Thyroid gland (tissue), 4 donors: ENCODE data around the gene RYR2. TPM values are rescaled to one million over a fixed set of nuclear protein-coding genes. Genes with fewer than 3 reads are reported as not detected.

Experiments
- DNase-seq, 2 donors: peaks; one replicate each; pipeline ENCODE4 v3.0.0-alpha.2; 2019
- H3K27ac ChIP-seq, 3 donors: fragments of 200-600 bp; sonication (generic); 1 replicate in 2 of 3; 2 replicates in 1 of 3; pipeline ENCODE4 v1.5.1; 2016 to 2019; ENCODE audit warnings: mild to moderate bottlenecking in 1 of 3, moderate library complexity in 1 of 3
- H3K27me3 ChIP-seq: fragments of 200-600 bp; sonication (generic); one replicate; pipeline ENCODE4 v1.5.1; 2019
- H3K36me3 ChIP-seq, 2 donors: fragments of 200-600 bp; sonication (generic); one replicate each; pipeline ENCODE4 v1.5.1; 2016 to 2019
- H3K4me1 ChIP-seq, 2 donors: fragments of 200-600 bp; sonication (generic); one replicate each; pipeline ENCODE4 v1.5.1; 2017 to 2019
- H3K4me3 ChIP-seq, 3 donors: fragments of 200-600 bp; sonication (generic); replicated peaks in 1 of 3; 1 replicate in 2 of 3; 2 replicates in 1 of 3; pipeline ENCODE4 v1.5.1; 2016; ENCODE audit warnings: mild to moderate bottlenecking in 1 of 3
- H3K9me3 ChIP-seq: fragments of 200-600 bp; sonication (generic); one replicate; pipeline ENCODE4 v1.5.1; 2017
- CTCF ChIP-seq, 6 experiments: fragments of 200-600 bp in 3 of 6; fragments of 450-650 bp in 3 of 6; sonication (generic) in 3 of 6; IDR thresholded peaks; one replicate each; pipeline ENCODE4 v1.5.1; 2016 to 2019; ENCODE audit warnings: antibody characterized with exemption in 6 of 6, mild to moderate bottlenecking in 2 of 6, inconsistent platforms in 1 of 6, moderate library complexity in 1 of 6
- POLR2A ChIP-seq, 2 donors: fragments of 450-650 bp; IDR thresholded peaks; one replicate each; pipeline ENCODE4 v1.6.1; 2017; ENCODE audit warnings: antibody characterized with exemption in 2 of 2, mild to moderate bottlenecking in 2 of 2, moderate library complexity in 1 of 2
- WGBS, 2 donors: methylation state at CpG; one replicate each; pipeline ENCODE4 v1.1.5; 2017; 5-methylcytosine and 5-hydroxymethylcytosine counted together
- intact Hi-C: fragments of 100-400 bp; cut with DNase I; formaldehyde crosslinking; loops from one replicate; pipeline ENCODE4 v1.15.1; 2023
- total RNA-seq, 4 donors: library from RNA; depleted of rRNA; stranded (reverse); fragments of >200 nt; gene quantifications; one replicate each; pipeline ENCODE4 v1.2.3, GENCODE V29; 2016

Gene RYR2
- total RNA-seq: 10 to 100 TPM in 3 of 4 donors, 1 to 10 TPM in 1; 6.6 to 31.8 (median 28.2) TPM

GRCh38 chr1:237041795-237042525 is at the start of gene RYR2:
Gene RYR2 (plus strand): TSS chr1:237042184. CDS start chr1:237042522, 338 bp downstream.
- Histone ChIP-seq H3K4me1 (peaks cover 25% of the 10 kb centered on the region in 2 donors), H3K9me3 (no peaks in the 10 kb centered on the region), H3K36me3 (no peaks in the 10 kb centered on the region), H3K27me3 (no peaks in the 10 kb centered on the region), H3K27ac (peak within 1 kb of the TSS; percentile 45 to 72 (median 64)), H3K4me3 (peak within 1 kb of the TSS; percentile 14 to 76 (median 40))
- TF ChIP-seq CTCF (IDR thresholded peaks at IDR 0.05) (peak; percentile 41 to 84 (median 58)), POLR2A (IDR thresholded peaks at IDR 0.05) (peak in 1 of 2 donors; percentile 75)
- 3 to 6% methylated on average over 12 to 25 of the region's 87 CpGs for WGBS, 2 donors
- DNase-seq: peak; percentile 74 to 82
- intact Hi-C loops: loop anchor here (10.0 kb wide), 1 partner anchor 193 kb away; no protein-coding TSS in a partner anchor

GRCh38 chr1:236992449-236992848 is 49.5 kb upstream of the RYR2 start:
- H3K4me3 ChIP-seq: no peak overlapping the region
- intact Hi-C loops: no loop called here
- H3K4me1 ChIP-seq: peaks cover 3 to 4% of the 10 kb centered on the region in 2 donors
- DNase-seq: no peak
- H3K27me3 ChIP-seq: no peaks in the 10 kb centered on the region
- H3K36me3 ChIP-seq: no peaks in the 10 kb centered on the region
- TF ChIP-seq CTCF (IDR thresholded peaks at IDR 0.05): no peak
- no peak for TF ChIP-seq POLR2A (IDR thresholded peaks at IDR 0.05)
- WGBS, 2 donors: 79 to 89% methylated on average over 8 of the region's 8 CpGs
- no peak overlapping the region for H3K27ac ChIP-seq
- H3K9me3 ChIP-seq: no peaks in the 10 kb centered on the region

- Histone ChIP-seq H3K36me3 (no peaks in the 10 kb centered on the region), H3K9me3 (no peaks in the 10 kb centered on the region), H3K4me3 (no peak overlapping the region), H3K4me1 (peaks cover 6 to 13% of the 10 kb centered on the region in 2 donors), H3K27ac (no peak overlapping the region), H3K27me3 (no peaks in the 10 kb centered on the region)
- intact Hi-C loops: no loop called here
- 93 to 100% methylated on average over 1 of the region's 1 CpG for WGBS, 2 donors
- DNase-seq: no peak
- TF ChIP-seq CTCF (IDR thresholded peaks at IDR 0.05): no peak
Measured at GRCh38 chr1:236994450-236994849, 47.5 kb upstream of the RYR2 start.

GRCh38 chr1:236997361-236997760 is 44.6 kb upstream of the RYR2 start:
- H3K27ac ChIP-seq: peak overlapping the region; percentile 74 to 90 (median 82)
- intact Hi-C loops: no loop called here
- no peaks in the 10 kb centered on the region for H3K27me3 ChIP-seq
- peaks cover 6 to 13% of the 10 kb centered on the region in 2 donors for H3K4me1 ChIP-seq
- H3K36me3 ChIP-seq: no peaks in the 10 kb centered on the region
- WGBS, 2 donors: 83 to 89% methylated on average over 11 of the region's 11 CpGs
- no peaks in the 10 kb centered on the region for H3K9me3 ChIP-seq
- TF ChIP-seq POLR2A (IDR thresholded peaks at IDR 0.05) (no peak), CTCF (IDR thresholded peaks at IDR 0.05) (no peak)
- no peak overlapping the region for H3K4me3 ChIP-seq
- peak; percentile 15 to 31 for DNase-seq

- DNase-seq: peak; percentile 88 to 89
- 10 to 37% methylated on average over 11 to 12 of the region's 12 CpGs for WGBS, 2 donors
- Histone ChIP-seq H3K4me3 (no peak overlapping the region), H3K4me1 (peaks cover 6 to 13% of the 10 kb centered on the region in 2 donors), H3K36me3 (no peaks in the 10 kb centered on the region), H3K27ac (peak overlapping the region; percentile 74 to 90 (median 82)), H3K27me3 (no peaks in the 10 kb centered on the region), H3K9me3 (no peaks in the 10 kb centered on the region)
- TF ChIP-seq CTCF (IDR thresholded peaks at IDR 0.05) (peak in 4 of 6 experiments; percentile 15 to 39 (median 30)), POLR2A (IDR thresholded peaks at IDR 0.05) (peak in 1 of 2 donors; percentile 56)
- intact Hi-C loops: no loop called here
Measured at GRCh38 chr1:236997882-236998281, 44.1 kb upstream of the RYR2 start.
